Esophagus squamous epithelium (tissue), 5 donors: ENCODE results near the gene CHI3L1. TPM values are rescaled to one million over a fixed set of nuclear protein-coding genes. Genes with fewer than 3 reads are reported as not detected.

Experiments used
- DNase-seq: peaks from one replicate; lab custom pipeline; 2025; lab: John Stamatoyannopoulos, UW
- H3K27ac ChIP-seq, 4 donors: fragments of 200-600 bp; sonication (generic); one replicate each; pipeline ENCODE4 v1.5.1; 2016 to 2019; ENCODE audit warnings: mild to moderate bottlenecking in 1 of 4
- H3K27me3 ChIP-seq, 4 donors: fragments of 200-600 bp; sonication (generic); 1 replicate in 3 of 4; 2 replicates in 1 of 4; pipeline versions ENCODE4 v1.5.1 to v1.6.0; 2017 to 2021; ENCODE audit warnings: antibody characterized with exemption in 1 of 4
- H3K36me3 ChIP-seq, 3 donors: fragments of 200-600 bp; sonication (generic); one replicate each; pipeline ENCODE4 v1.5.1; 2016 to 2019
- H3K4me1 ChIP-seq, 3 donors: fragments of 200-600 bp; sonication (generic); one replicate each; pipeline ENCODE4 v1.5.1; 2017 to 2019
- H3K4me3 ChIP-seq, 4 donors: fragments of 200-600 bp; sonication (generic); 1 replicate in 3 of 4; 2 replicates in 1 of 4; pipeline ENCODE4 v1.5.1; 2016 to 2019; ENCODE audit warnings: mild to moderate bottlenecking in 2 of 4, moderate library complexity in 1 of 4
- H3K9me3 ChIP-seq, 3 donors: fragments of 200-600 bp; sonication (generic); one replicate each; pipeline ENCODE4 v1.5.1; 2016 to 2019
- CTCF ChIP-seq, 6 experiments: fragments of 450-650 bp in 4 of 6; fragments of 200-600 bp in 2 of 6; sonication (generic) in 2 of 6; IDR thresholded peaks; one replicate each; pipeline ENCODE4 v1.5.1; 2016 to 2019; ENCODE audit warnings: antibody characterized with exemption in 6 of 6, mild to moderate bottlenecking in 4 of 6, moderate library complexity in 4 of 6
- POLR2A ChIP-seq, 4 donors: fragments of 450-650 bp; IDR thresholded peaks; one replicate each; pipeline ENCODE4 v1.6.1; 2017; ENCODE audit warnings: antibody characterized with exemption in 4 of 4, mild to moderate bottlenecking in 4 of 4, moderate library complexity in 3 of 4
- WGBS, 2 donors: methylation state at CpG; one replicate each; pipeline ENCODE4 v1.1.5; 2018; 5-methylcytosine and 5-hydroxymethylcytosine counted together
- intact Hi-C: fragments of 100-400 bp; cut with DNase I; formaldehyde crosslinking; loops from one replicate; pipeline ENCODE4 v1.15.0; 2022
- total RNA-seq, 4 donors: library from RNA; depleted of rRNA; stranded (reverse); fragments of >200 nt; gene quantifications; one replicate each; pipeline ENCODE4 v1.1.0, GENCODE V29; 2016
- donor health status: DM: yes; HTN: yes; CAD: no.

The CHI3L1 gene
- total RNA-seq, 4 donors from 2014 or later = 0.38 to 10.9 (median 9.1) TPM

- Histone ChIP-seq H3K27me3 (peaks cover 0 to 25% (median 0%) of the 10 kb centered on the region in 4 donors), H3K27ac (no peak overlapping the region), H3K4me1 (peaks cover 0 to 13% (median 0%) of the 10 kb centered on the region in 3 donors), H3K36me3 (no peaks in the 10 kb centered on the region), H3K4me3 (no peak overlapping the region), H3K9me3 (no peaks in the 10 kb centered on the region)
- intact Hi-C loops = no loop called here
- no peak for DNase-seq
- TF ChIP-seq CTCF (IDR thresholded peaks at IDR 0.05) (no peak), POLR2A (IDR thresholded peaks at IDR 0.05) (no peak)
- WGBS, 2 donors = 87 to 93% methylated on average over 3 to 5 of the region's 8 CpGs
These were observed 15.7 kb downstream of the CHI3L1 start for GRCh38 chr1:203170625-203171330.

- DNase-seq = no peak
- peaks cover 0 to 6% (median 0%) of the 10 kb centered on the region in 3 donors for H3K4me1 ChIP-seq
- H3K9me3 ChIP-seq = no peaks in the 10 kb centered on the region
- no peak for TF ChIP-seq POLR2A (IDR thresholded peaks at IDR 0.05)
- no peak for TF ChIP-seq CTCF (IDR thresholded peaks at IDR 0.05)
- H3K4me3 ChIP-seq = no peak overlapping the region
- peaks cover 0 to 24% (median 0%) of the 10 kb centered on the region in 4 donors for H3K27me3 ChIP-seq
- no peaks in the 10 kb centered on the region for H3K36me3 ChIP-seq
- intact Hi-C loops = no loop called here
- no peak overlapping the region for H3K27ac ChIP-seq
- 82 to 93% methylated on average over 13 to 21 of the region's 21 CpGs for WGBS, 2 donors
These were observed 16.6 kb downstream of the CHI3L1 start for GRCh38 chr1:203169770-203170520.

GRCh38 chr1:203168991-203169390 lies 17.5 kb downstream of the CHI3L1 start:
- intact Hi-C loops = no loop called here
- no peaks in the 10 kb centered on the region for H3K36me3 ChIP-seq
- H3K4me1 ChIP-seq = peaks cover 0 to 6% (median 0%) of the 10 kb centered on the region in 3 donors
- DNase-seq = no peak
- WGBS, 2 donors = 90 to 91% methylated on average over 4 to 7 of the region's 9 CpGs
- no peaks in the 10 kb centered on the region for H3K9me3 ChIP-seq
- H3K27ac ChIP-seq = no peak overlapping the region
- no peak overlapping the region for H3K4me3 ChIP-seq
- TF ChIP-seq POLR2A (IDR thresholded peaks at IDR 0.05) (no peak), CTCF (IDR thresholded peaks at IDR 0.05) (no peak)
- peaks cover 0 to 21% (median 0%) of the 10 kb centered on the region in 4 donors for H3K27me3 ChIP-seq

- 80 to 91% methylated on average over 8 to 11 of the region's 12 CpGs for WGBS, 2 donors
- no peak overlapping the region for H3K27ac ChIP-seq
- DNase-seq = no peak
- peaks cover 0 to 21% (median 0%) of the 10 kb centered on the region in 4 donors for H3K27me3 ChIP-seq
- H3K9me3 ChIP-seq = no peaks in the 10 kb centered on the region
- no peaks in the 10 kb centered on the region for H3K36me3 ChIP-seq
- H3K4me1 ChIP-seq = peaks cover 0 to 6% (median 0%) of the 10 kb centered on the region in 3 donors
- no peak for TF ChIP-seq CTCF (IDR thresholded peaks at IDR 0.05)
- intact Hi-C loops = no loop called here
- H3K4me3 ChIP-seq = no peak overlapping the region
These were observed 18.2 kb downstream of the CHI3L1 start for GRCh38 chr1:203168256-203168786.

GRCh38 chr1:203167913-203168200 lies 18.6 kb downstream of the CHI3L1 start:
- intact Hi-C loops = no loop called here
- TF ChIP-seq POLR2A (IDR thresholded peaks at IDR 0.05) (no peak), CTCF (IDR thresholded peaks at IDR 0.05) (no peak)
- Histone ChIP-seq H3K9me3 (no peaks in the 10 kb centered on the region), H3K4me1 (peaks cover 0 to 5% (median 0%) of the 10 kb centered on the region in 3 donors), H3K36me3 (no peaks in the 10 kb centered on the region), H3K27me3 (peaks cover 0 to 21% (median 0%) of the 10 kb centered on the region in 4 donors), H3K4me3 (no peak overlapping the region), H3K27ac (no peak overlapping the region)
- WGBS, 2 donors = 100% methylated on average over 2 of the region's 5 CpGs; no CpG with 5 or more reads in 1 of the 2 donors
- no peak for DNase-seq
